ENCODE results near the gene BDH1.
A peak's percentile ranks its signal among the peaks of the same experiment; 100 is the strongest.

The BDH1 gene

DNA sequence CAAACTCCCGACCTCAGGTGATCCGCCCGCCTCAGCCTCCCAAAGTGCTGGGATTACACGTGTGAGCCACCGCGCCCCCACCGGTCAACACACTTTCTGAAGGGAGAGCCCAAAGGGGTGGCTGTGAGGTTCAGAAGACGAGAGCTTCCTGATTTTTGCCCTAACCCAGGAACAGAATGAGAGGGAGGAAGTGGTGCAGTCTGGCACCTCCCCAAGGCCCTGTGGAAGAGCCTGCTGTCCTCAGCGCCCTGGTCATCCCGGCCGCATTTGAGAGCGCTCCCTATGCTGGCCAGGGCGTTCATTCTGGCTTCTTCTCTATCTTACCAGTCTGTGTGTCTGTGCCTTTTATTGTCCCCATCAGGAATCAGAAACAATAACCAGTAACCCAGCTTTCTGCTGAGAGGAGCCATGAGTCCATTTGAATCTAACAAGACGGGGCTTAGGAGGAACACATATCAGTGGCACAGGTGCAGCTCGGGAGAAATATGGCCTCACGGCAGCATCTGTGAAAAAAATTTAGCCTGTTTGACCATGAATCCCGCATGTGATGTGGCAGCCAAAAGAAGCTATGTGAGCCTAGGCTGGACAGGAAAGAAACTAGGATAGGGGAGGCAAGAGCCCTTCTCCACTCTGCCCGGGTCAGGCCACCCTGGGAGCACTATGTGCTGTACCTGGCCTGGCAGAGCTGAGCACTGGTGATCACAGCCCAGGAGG, 12.9 kb downstream of the BDH1 start:
- ATAC-seq = no peak
- TF ChIP-seq RARB (CRISPR knock-in tag; IDR thresholded peaks at IDR 0.05) (no peak), ESRRG (CRISPR knock-in tag; IDR thresholded peaks at IDR 0.05) (no peak), TCF4 (CRISPR knock-in tag; IDR thresholded peaks at IDR 0.05; ENCODE audit: borderline replicate concordance) (no peak), PPARA (CRISPR knock-in tag; IDR thresholded peaks at IDR 0.05; ENCODE audit: borderline replicate concordance) (no peak), ZC3H10 (CRISPR knock-in tag; IDR thresholded peaks at IDR 0.05) (no peak), OSR1 (CRISPR knock-in tag; IDR thresholded peaks at IDR 0.05) (no peak), ISL1 (CRISPR knock-in tag; IDR thresholded peaks at IDR 0.05) (no peak), ARNTL (CRISPR knock-in tag; IDR thresholded peaks at IDR 0.05; ENCODE audit: borderline replicate concordance, low read depth) (no peak), ZFP3 (CRISPR knock-in tag; IDR thresholded peaks at IDR 0.05) (no peak), BACH2 (CRISPR knock-in tag; IDR thresholded peaks at IDR 0.05; ENCODE audit: borderline replicate concordance) (no peak), TOX (CRISPR knock-in tag; IDR thresholded peaks at IDR 0.05; ENCODE audit: borderline replicate concordance) (no peak)
- TF ChIP-seq, protein P1, sequence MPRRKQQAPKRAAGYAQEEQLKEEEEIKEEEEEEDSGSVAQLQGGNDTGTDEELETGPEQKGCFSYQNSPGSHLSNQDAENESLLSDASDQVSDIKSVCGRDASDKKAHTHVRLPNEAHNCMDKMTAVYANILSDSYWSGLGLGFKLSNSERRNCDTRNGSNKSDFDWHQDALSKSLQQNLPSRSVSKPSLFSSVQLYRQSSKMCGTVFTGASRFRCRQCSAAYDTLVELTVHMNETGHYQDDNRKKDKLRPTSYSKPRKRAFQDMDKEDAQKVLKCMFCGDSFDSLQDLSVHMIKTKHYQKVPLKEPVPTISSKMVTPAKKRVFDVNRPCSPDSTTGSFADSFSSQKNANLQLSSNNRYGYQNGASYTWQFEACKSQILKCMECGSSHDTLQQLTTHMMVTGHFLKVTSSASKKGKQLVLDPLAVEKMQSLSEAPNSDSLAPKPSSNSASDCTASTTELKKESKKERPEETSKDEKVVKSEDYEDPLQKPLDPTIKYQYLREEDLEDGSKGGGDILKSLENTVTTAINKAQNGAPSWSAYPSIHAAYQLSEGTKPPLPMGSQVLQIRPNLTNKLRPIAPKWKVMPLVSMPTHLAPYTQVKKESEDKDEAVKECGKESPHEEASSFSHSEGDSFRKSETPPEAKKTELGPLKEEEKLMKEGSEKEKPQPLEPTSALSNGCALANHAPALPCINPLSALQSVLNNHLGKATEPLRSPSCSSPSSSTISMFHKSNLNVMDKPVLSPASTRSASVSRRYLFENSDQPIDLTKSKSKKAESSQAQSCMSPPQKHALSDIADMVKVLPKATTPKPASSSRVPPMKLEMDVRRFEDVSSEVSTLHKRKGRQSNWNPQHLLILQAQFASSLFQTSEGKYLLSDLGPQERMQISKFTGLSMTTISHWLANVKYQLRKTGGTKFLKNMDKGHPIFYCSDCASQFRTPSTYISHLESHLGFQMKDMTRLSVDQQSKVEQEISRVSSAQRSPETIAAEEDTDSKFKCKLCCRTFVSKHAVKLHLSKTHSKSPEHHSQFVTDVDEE (CRISPR knock-in tag; IDR thresholded peaks at IDR 0.05) = no peak
- TF ChIP-seq, protein P2, sequence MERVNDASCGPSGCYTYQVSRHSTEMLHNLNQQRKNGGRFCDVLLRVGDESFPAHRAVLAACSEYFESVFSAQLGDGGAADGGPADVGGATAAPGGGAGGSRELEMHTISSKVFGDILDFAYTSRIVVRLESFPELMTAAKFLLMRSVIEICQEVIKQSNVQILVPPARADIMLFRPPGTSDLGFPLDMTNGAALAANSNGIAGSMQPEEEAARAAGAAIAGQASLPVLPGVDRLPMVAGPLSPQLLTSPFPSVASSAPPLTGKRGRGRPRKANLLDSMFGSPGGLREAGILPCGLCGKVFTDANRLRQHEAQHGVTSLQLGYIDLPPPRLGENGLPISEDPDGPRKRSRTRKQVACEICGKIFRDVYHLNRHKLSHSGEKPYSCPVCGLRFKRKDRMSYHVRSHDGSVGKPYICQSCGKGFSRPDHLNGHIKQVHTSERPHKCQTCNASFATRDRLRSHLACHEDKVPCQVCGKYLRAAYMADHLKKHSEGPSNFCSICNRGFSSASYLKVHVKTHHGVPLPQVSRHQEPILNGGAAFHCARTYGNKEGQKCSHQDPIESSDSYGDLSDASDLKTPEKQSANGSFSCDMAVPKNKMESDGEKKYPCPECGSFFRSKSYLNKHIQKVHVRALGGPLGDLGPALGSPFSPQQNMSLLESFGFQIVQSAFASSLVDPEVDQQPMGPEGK (CRISPR knock-in tag; IDR thresholded peaks at IDR 0.05; ENCODE audit: borderline replicate concordance) = no peak
- TF ChIP-seq, protein P3, sequence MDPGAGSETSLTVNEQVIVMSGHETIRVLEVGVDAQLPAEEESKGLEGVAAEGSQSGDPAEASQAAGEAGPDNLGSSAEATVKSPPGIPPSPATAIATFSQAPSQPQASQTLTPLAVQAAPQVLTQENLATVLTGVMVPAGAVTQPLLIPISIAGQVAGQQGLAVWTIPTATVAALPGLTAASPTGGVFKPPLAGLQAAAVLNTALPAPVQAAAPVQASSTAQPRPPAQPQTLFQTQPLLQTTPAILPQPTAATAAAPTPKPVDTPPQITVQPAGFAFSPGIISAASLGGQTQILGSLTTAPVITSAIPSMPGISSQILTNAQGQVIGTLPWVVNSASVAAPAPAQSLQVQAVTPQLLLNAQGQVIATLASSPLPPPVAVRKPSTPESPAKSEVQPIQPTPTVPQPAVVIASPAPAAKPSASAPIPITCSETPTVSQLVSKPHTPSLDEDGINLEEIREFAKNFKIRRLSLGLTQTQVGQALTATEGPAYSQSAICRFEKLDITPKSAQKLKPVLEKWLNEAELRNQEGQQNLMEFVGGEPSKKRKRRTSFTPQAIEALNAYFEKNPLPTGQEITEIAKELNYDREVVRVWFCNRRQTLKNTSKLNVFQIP (CRISPR knock-in tag; IDR thresholded peaks at IDR 0.05; ENCODE audit: borderline replicate concordance, low read depth) = no peak
- TF ChIP-seq, protein P4, sequence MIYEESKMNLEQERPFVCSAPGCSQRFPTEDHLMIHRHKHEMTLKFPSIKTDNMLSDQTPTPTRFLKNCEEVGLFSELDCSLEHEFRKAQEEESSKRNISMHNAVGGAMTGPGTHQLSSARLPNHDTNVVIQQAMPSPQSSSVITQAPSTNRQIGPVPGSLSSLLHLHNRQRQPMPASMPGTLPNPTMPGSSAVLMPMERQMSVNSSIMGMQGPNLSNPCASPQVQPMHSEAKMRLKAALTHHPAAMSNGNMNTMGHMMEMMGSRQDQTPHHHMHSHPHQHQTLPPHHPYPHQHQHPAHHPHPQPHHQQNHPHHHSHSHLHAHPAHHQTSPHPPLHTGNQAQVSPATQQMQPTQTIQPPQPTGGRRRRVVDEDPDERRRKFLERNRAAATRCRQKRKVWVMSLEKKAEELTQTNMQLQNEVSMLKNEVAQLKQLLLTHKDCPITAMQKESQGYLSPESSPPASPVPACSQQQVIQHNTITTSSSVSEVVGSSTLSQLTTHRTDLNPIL (CRISPR knock-in tag; IDR thresholded peaks at IDR 0.05; ENCODE audit: low read depth) = no peak

DNA sequence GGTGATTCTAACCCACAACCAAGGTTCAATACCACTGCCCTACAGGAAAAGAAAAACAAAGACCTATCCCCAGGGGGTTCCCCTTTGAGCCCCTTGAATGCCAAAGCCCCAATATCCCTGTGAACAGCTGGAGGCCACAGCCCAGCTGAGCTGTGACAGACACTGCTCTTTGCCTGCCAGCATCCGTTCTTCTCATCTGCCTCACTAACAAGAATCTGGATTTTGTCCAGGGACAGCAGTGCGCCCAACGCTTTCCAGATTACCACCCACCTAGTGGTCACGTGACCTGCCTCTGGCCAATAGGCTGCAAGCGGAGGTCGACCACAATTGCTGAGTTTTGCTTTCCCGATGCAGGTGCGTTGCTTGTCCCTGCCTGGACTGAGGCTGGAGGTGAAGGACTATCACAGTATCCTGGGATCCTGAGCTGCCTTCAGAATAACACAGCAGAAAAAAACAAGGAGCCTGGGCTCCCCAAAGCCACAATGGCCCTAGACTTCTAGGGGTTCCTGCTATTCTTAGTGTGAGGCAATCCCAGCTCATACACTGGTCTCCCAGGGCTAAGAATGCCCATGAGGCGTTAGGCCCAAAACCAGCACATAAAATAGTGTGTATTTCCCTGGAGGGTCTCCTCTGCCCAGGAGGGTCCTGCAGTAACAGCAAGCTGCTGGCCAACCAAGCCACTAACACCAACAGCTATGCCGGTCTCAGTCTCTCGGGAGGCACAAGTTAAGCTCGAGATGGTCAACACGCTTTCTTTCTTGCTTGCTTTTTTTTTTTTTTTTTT, 13.8 kb downstream of the BDH1 start:
- ATAC-seq = peak; percentile 61; the same call in 1 of the 3 replicates

DNA sequence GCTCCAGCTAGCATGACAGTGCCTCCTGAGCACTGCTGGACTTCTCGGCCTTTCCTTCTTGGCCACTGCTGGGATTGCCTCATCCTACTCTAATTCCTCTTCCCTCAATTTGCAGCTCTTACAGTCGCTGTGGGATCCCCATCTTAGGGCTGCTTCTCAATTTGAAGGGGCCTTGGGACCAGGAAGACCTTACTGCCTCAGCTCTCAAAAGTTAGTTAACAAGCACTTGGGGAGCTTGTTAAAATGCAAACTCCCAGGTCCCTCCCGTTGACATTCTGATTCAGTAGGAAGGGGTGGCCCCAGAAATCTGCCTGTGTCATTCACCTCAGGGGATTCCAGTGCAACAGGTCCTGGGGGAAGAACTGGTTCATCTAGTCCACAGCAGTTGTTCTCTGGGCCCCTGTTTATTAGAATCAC, 14.8 kb downstream of the BDH1 start:
- ATAC-seq = no peak
- TF ChIP-seq TCF4 (CRISPR knock-in tag; IDR thresholded peaks at IDR 0.05; ENCODE audit: borderline replicate concordance) (no peak), ISL1 (CRISPR knock-in tag; IDR thresholded peaks at IDR 0.05) (no peak), ZNF8 (CRISPR knock-in tag; IDR thresholded peaks at IDR 0.05) (no peak), ARNTL (CRISPR knock-in tag; IDR thresholded peaks at IDR 0.05; ENCODE audit: borderline replicate concordance, low read depth) (no peak), SNAI2 (CRISPR knock-in tag; IDR thresholded peaks at IDR 0.05) (no peak), ZC3H10 (CRISPR knock-in tag; IDR thresholded peaks at IDR 0.05) (no peak), ZFP3 (CRISPR knock-in tag; IDR thresholded peaks at IDR 0.05) (no peak), BACH2 (CRISPR knock-in tag; IDR thresholded peaks at IDR 0.05; ENCODE audit: borderline replicate concordance) (no peak), PPARA (CRISPR knock-in tag; IDR thresholded peaks at IDR 0.05; ENCODE audit: borderline replicate concordance) (no peak)
- TF ChIP-seq, protein P1 (CRISPR knock-in tag; IDR thresholded peaks at IDR 0.05) = no peak
- TF ChIP-seq, protein P5, sequence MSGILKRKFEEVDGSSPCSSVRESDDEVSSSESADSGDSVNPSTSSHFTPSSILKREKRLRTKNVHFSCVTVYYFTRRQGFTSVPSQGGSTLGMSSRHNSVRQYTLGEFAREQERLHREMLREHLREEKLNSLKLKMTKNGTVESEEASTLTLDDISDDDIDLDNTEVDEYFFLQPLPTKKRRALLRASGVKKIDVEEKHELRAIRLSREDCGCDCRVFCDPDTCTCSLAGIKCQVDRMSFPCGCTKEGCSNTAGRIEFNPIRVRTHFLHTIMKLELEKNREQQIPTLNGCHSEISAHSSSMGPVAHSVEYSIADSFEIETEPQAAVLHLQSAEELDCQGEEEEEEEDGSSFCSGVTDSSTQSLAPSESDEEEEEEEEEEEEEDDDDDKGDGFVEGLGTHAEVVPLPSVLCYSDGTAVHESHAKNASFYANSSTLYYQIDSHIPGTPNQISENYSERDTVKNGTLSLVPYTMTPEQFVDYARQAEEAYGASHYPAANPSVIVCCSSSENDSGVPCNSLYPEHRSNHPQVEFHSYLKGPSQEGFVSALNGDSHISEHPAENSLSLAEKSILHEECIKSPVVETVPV (CRISPR knock-in tag; IDR thresholded peaks at IDR 0.05) = no peak
- TF ChIP-seq, protein P3 (CRISPR knock-in tag; IDR thresholded peaks at IDR 0.05; ENCODE audit: borderline replicate concordance, low read depth) = no peak
- TF ChIP-seq, protein P4 (CRISPR knock-in tag; IDR thresholded peaks at IDR 0.05; ENCODE audit: low read depth) = no peak

More for the DNA sequence above, 13.8 kb downstream of the BDH1 start:
- TF ChIP-seq TCF4 (CRISPR knock-in tag; IDR thresholded peaks at IDR 0.05; ENCODE audit: borderline replicate concordance) (peak; percentile 42; the same call in 1 of the 2 replicates), OSR1 (CRISPR knock-in tag; IDR thresholded peaks at IDR 0.05) (no peak)
